Caco-2 (cell line): ENCODE measurements around the gene SARDH. TPM values are rescaled to one million over a fixed set of nuclear protein-coding genes. Genes with fewer than 3 reads are reported as not detected.

Experiments used
- BruUV-seq: library from RNA; stranded (reverse); fragments of 400-500 nt; replicated peaks from 2 replicates; lab custom pipeline; 2021; lab: Mats Ljungman, UMichigan
- CTCF ChIA-PET: fragments of 300-600 bp; sonication (Branson Sonifier 250); formaldehyde crosslinking; loops from one replicate; lab custom pipeline; 2022; ENCODE audit warnings: antibody characterized with exemption; lab: Charles Lee
- POLR2A ChIA-PET: fragments of 300-600 bp; sonication (Branson Sonifier 250); formaldehyde crosslinking; loops from one replicate; lab custom pipeline; 2022; ENCODE audit warnings: antibody characterized with exemption; lab: Charles Lee
- DNase-seq, 2 experiments: peaks; one replicate each; pipeline versions ENCODE4 v3.0.0 to v3.0.0-alpha.2; 2020 to 2022
- H3K27me3 ChIP-seq: replicated peaks from 2 replicates; pipeline ENCODE4 v1.6.0; 2011; ENCODE audit warnings: low read length; ENCODE audit not compliant: control insufficient read depth, insufficient read depth
- H3K36me3 ChIP-seq: 2 replicates; pipeline ENCODE4 v1.5.1; 2011; ENCODE audit warnings: low read length; ENCODE audit not compliant: control insufficient read depth, insufficient read depth
- H3K4me1 ChIP-seq: fragments of 250-450 bp; sonication (Bioruptor Pico); 2 replicates; pipeline ENCODE4 v1.5.1; 2020; ENCODE audit warnings: mild to moderate bottlenecking
- H3K4me3 ChIP-seq: 2 replicates; pipeline ENCODE4 v1.5.1; 2011; ENCODE audit warnings: low read depth, mild to moderate bottlenecking, control low read depth, low read length
- H3K9me3 ChIP-seq: fragments of 250-450 bp; sonication (Bioruptor Pico); 2 replicates; pipeline ENCODE4 v1.5.1; 2020; ENCODE audit warnings: mild to moderate bottlenecking, moderate library complexity
- H3K27ac Mint-ChIP-seq: one replicate; pipeline ENCODE4 v1.8.0; 2022; ENCODE audit warnings: mixed read lengths; ENCODE audit not compliant: unreplicated experiment
- H3K27me3 Mint-ChIP-seq: one replicate; pipeline ENCODE4 v1.8.0; 2022; ENCODE audit warnings: mixed read lengths; ENCODE audit not compliant: insufficient read depth, unreplicated experiment
- H3K36me3 Mint-ChIP-seq: one replicate; pipeline ENCODE4 v1.8.0; 2022; ENCODE audit warnings: mild to moderate bottlenecking, mixed read lengths; ENCODE audit not compliant: insufficient read depth, unreplicated experiment
- H3K4me1 Mint-ChIP-seq: one replicate; pipeline ENCODE4 v1.8.0; 2022; ENCODE audit warnings: low read depth, mixed read lengths; ENCODE audit not compliant: unreplicated experiment
- H3K4me3 Mint-ChIP-seq: one replicate; pipeline ENCODE4 v1.8.0; 2022; ENCODE audit warnings: mild to moderate bottlenecking, moderate library complexity, mixed read lengths; ENCODE audit not compliant: unreplicated experiment
- H3K9me3 Mint-ChIP-seq: one replicate; pipeline ENCODE4 v1.8.0; 2022; ENCODE audit warnings: mixed read lengths; ENCODE audit not compliant: unreplicated experiment
- CTCF ChIP-seq, 2 experiments: fragments of 200-600 bp in 1 of 2; IDR thresholded peaks; 1 replicate in 1 of 2; 2 replicates in 1 of 2; pipeline versions ENCODE4 v1.5.1 to v1.8.0; 2011 to 2022; ENCODE audit warnings: antibody characterized with exemption in 1 of 2, control low read depth in 1 of 2, inconsistent platforms in 1 of 2, low read depth in 1 of 2, low read length in 1 of 2, mild to moderate bottlenecking in 1 of 2, moderate library complexity in 1 of 2; ENCODE audit not compliant: insufficient read depth in 1 of 2, severe bottlenecking in 1 of 2, unreplicated experiment in 1 of 2
- intact Hi-C: fragments of 100-400 bp; cut with micrococcal nuclease; formaldehyde crosslinking; loops from one replicate; pipeline ENCODE4 v1.10.0; 2022; ENCODE audit not compliant: unreplicated experiment
- total RNA-seq: library from RNA; stranded (reverse); gene quantifications from 2 replicates; pipeline ENCODE4 v1.2.3, GENCODE V29; 2022

The SARDH gene
- total RNA-seq, 1 experiment from 2014 or later, result 0.36 TPM

GRCh38 chr9:133786907-133787753 is 49.0 kb upstream of the SARDH start:
- no peaks in the 10 kb centered on the region for H3K27me3 ChIP-seq
- POLR2A ChIA-PET, result no interaction called here
- no peaks in the 10 kb centered on the region for H3K9me3 ChIP-seq
- peaks cover 9% of the 10 kb centered on the region for H3K4me1 ChIP-seq
- no peaks in the 10 kb centered on the region for H3K27me3 Mint-ChIP-seq
- peaks cover 2% of the 10 kb centered on the region for H3K36me3 ChIP-seq
- no peak overlapping the region for H3K4me3 ChIP-seq
- H3K36me3 Mint-ChIP-seq, result peaks cover 42% of the 10 kb centered on the region
- no TSS peak for BruUV-seq
- no peak for TF ChIP-seq CTCF (IDR thresholded peaks at IDR 0.05; ENCODE audit: insufficient read depth in 1 of 2, low read depth in 1 of 2, low read length in 1 of 2, severe bottlenecking in 1 of 2, unreplicated experiment in 1 of 2)
- CTCF ChIA-PET, result interaction anchor here (1.1 kb wide), 1 partner anchor 44 kb away, joined by 3 read pairs; no protein-coding TSS in a partner anchor
- H3K4me1 Mint-ChIP-seq, result no peaks in the 10 kb centered on the region
- no peak overlapping the region for H3K27ac Mint-ChIP-seq
- no peak overlapping the region for H3K4me3 Mint-ChIP-seq
- no peaks in the 10 kb centered on the region for H3K9me3 Mint-ChIP-seq
- no peak for DNase-seq
- intact Hi-C loops, result no loop called here

GRCh38 chr9:133786371-133786753 is 48.2 kb upstream of the SARDH start:
- BruUV-seq, result no TSS peak

More at GRCh38 chr9:133786371-133786753, 48.2 kb upstream of the SARDH start:
- intact Hi-C loops, result no loop called here
- Histone ChIP-seq H3K36me3 (peaks cover 1% of the 10 kb centered on the region; the same call in 1 of the 2 replicates), H3K27me3 (no peaks in the 10 kb centered on the region), H3K4me3 (no peak overlapping the region), H3K9me3 (no peaks in the 10 kb centered on the region), H3K4me1 (peaks cover 9% of the 10 kb centered on the region)
- ChIA-PET CTCF (no interaction called here), POLR2A (no interaction called here)
- Mint-ChIP-seq H3K4me1 (no peaks in the 10 kb centered on the region), H3K36me3 (peaks cover 44% of the 10 kb centered on the region), H3K27me3 (no peaks in the 10 kb centered on the region), H3K4me3 (no peak overlapping the region), H3K9me3 (no peaks in the 10 kb centered on the region), H3K27ac (no peak overlapping the region)
- DNase-seq, result no peak
- TF ChIP-seq CTCF (IDR thresholded peaks at IDR 0.05; ENCODE audit: insufficient read depth in 1 of 2, low read depth in 1 of 2, low read length in 1 of 2, severe bottlenecking in 1 of 2, unreplicated experiment in 1 of 2), result no peak
